Smooth muscle cell (in vitro differentiated cells): Measurements from ENCODE around the gene EYS. TPM values are rescaled to one million over a fixed set of nuclear protein-coding genes. Genes with fewer than 3 reads are reported as not detected.

ENCODE experiments used
- DNase-seq: peaks from one replicate; lab custom pipeline; 2025; ENCODE audit not compliant: unreplicated experiment; lab: John Stamatoyannopoulos, UW
- H2AFZ ChIP-seq: fragments of 200-600 bp; sonication (generic); 2 replicates; pipeline ENCODE4 v1.6.0; 2016; ENCODE audit warnings: antibody characterized with exemption, low read depth, mild to moderate bottlenecking
- H3F3A ChIP-seq: fragments of 200-600 bp; sonication (generic); 2 replicates; pipeline ENCODE4 v1.6.0; 2017; ENCODE audit warnings: antibody characterized with exemption, low read depth
- H3K27ac ChIP-seq: fragments of 200-600 bp; sonication (generic); 2 replicates; pipeline ENCODE4 v1.5.1; 2016; ENCODE audit warnings: low read depth, mild to moderate bottlenecking
- H3K27me3 ChIP-seq: fragments of 200-600 bp; sonication (generic); 2 replicates; pipeline ENCODE4 v1.6.1; 2016; ENCODE audit warnings: low read depth, mild to moderate bottlenecking
- H3K36me3 ChIP-seq: fragments of 200-600 bp; sonication (generic); 2 replicates; pipeline ENCODE4 v1.5.1; 2016; ENCODE audit warnings: low read depth
- H3K4me1 ChIP-seq: fragments of 200-600 bp; sonication (generic); 2 replicates; pipeline ENCODE4 v1.5.1; 2016; ENCODE audit warnings: low read depth
- H3K4me2 ChIP-seq: fragments of 200-600 bp; sonication (generic); 2 replicates; pipeline ENCODE4 v1.6.0; 2016; ENCODE audit warnings: mild to moderate bottlenecking
- H3K4me3 ChIP-seq: fragments of 200-600 bp; sonication (generic); 2 replicates; pipeline ENCODE4 v1.5.1; 2016; ENCODE audit warnings: mild to moderate bottlenecking
- H3K79me2 ChIP-seq: fragments of 200-600 bp; sonication (generic); 2 replicates; pipeline ENCODE4 v1.6.0; 2016; ENCODE audit warnings: low read depth, mild to moderate bottlenecking
- H3K9ac ChIP-seq: fragments of 200-600 bp; sonication (generic); 2 replicates; pipeline ENCODE4 v1.6.0; 2016; ENCODE audit warnings: low read depth
- H3K9me3 ChIP-seq: fragments of 200-600 bp; sonication (generic); replicated peaks from 2 replicates; pipeline ENCODE4 v1.5.1; 2016; ENCODE audit warnings: low read depth
- H4K20me1 ChIP-seq: fragments of 200-600 bp; sonication (generic); 2 replicates; pipeline ENCODE4 v1.6.0; 2016; ENCODE audit warnings: low read depth
- WGBS: methylation state at CpG from one replicate; pipeline ENCODE4 v1.1.7; 2016; ENCODE audit warnings: low lambda C conversion rate; 5-methylcytosine and 5-hydroxymethylcytosine counted together
- polyA plus RNA-seq: library from polyadenylated mRNA; unstranded; fragments of >200 nt; fragmentation: Nextera tagmentation; extraction: Ambion mirVana; gene quantifications from 2 replicates; pipeline ENCODE4 v1.2.1, GENCODE V29; 2016
- total RNA-seq: library from RNA; depleted of rRNA; stranded (reverse); fragments of >200 nt; gene quantifications from 2 replicates; pipeline ENCODE4 v1.2.3, GENCODE V29; 2014
- TF ChIP-seq, protein P1 (sequence below): fragments of 200-600 bp; sonication (generic); IDR thresholded peaks from 2 replicates; pipeline ENCODE4 v1.5.1; 2017; ENCODE audit warnings: borderline replicate concordance, mild to moderate bottlenecking, antibody characterized with exemption; ENCODE audit not compliant: insufficient read depth, poor library complexity, severe bottlenecking

Gene EYS
- total and polyA plus RNA-seq, 2 experiments from 2014 or later = 0.07 to 0.18 TPM

DNA sequence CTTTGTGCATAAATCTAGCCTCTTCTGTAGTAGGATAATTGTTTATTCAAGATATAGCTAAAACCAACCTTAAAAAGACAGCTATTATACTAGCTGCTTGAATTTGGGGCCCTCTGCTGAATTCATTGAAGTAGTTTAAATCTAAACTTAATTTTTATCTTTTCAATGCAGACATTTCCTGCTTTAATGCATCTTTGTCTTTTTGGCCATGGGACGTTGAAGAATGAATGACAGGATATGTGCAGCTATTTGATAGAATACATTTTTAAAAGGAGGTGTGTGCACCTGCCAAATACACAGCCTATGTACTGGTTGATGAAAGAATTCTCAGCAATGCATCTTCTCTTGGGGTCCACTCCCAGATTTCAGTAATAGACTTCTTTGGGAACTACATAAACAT is 1546.5 kb downstream of the EYS start:
- Histone ChIP-seq H3K27ac (no peak overlapping the region), H3K4me1 (no peaks in the 10 kb centered on the region), H3F3A (no peaks in the 10 kb centered on the region), H4K20me1 (no peaks in the 10 kb centered on the region), H3K4me3 (no peak overlapping the region), H3K79me2 (no peaks in the 10 kb centered on the region), H3K27me3 (no peaks in the 10 kb centered on the region), H3K36me3 (no peaks in the 10 kb centered on the region), H3K9me3 (no peaks in the 10 kb centered on the region), H2AFZ (no peak overlapping the region), H3K9ac (no peak overlapping the region), H3K4me2 (no peak overlapping the region)
- WGBS = 87% methylated on average over 1 of the region's 1 CpG
- TF ChIP-seq, protein P1, sequence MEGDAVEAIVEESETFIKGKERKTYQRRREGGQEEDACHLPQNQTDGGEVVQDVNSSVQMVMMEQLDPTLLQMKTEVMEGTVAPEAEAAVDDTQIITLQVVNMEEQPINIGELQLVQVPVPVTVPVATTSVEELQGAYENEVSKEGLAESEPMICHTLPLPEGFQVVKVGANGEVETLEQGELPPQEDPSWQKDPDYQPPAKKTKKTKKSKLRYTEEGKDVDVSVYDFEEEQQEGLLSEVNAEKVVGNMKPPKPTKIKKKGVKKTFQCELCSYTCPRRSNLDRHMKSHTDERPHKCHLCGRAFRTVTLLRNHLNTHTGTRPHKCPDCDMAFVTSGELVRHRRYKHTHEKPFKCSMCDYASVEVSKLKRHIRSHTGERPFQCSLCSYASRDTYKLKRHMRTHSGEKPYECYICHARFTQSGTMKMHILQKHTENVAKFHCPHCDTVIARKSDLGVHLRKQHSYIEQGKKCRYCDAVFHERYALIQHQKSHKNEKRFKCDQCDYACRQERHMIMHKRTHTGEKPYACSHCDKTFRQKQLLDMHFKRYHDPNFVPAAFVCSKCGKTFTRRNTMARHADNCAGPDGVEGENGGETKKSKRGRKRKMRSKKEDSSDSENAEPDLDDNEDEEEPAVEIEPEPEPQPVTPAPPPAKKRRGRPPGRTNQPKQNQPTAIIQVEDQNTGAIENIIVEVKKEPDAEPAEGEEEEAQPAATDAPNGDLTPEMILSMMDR = no peak
- no peak for DNase-seq

DNA sequence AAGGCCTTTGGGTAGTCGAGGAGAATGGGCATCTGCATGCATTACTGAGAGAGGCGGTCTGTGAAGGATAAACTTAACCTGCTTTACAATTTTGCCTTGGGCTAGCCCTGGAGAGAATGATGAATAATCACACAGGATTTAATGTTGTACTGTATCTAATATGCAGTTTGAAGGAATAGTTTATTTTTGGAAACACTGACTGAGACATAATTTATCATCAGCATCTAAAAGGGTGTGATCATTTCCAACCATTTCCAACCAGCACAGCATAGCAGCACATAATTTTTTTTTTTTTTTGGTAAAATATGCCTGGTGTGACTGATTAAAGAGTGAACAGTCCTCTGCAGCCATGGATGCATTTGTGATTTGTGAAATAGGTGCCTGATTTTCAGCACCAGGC is 1552.0 kb downstream of the EYS start:
- Histone ChIP-seq H3K4me2 (no peak overlapping the region), H2AFZ (no peak overlapping the region), H3K79me2 (no peaks in the 10 kb centered on the region), H3K4me1 (no peaks in the 10 kb centered on the region), H3K9ac (no peak overlapping the region), H3K27ac (no peak overlapping the region), H4K20me1 (no peaks in the 10 kb centered on the region), H3K36me3 (no peaks in the 10 kb centered on the region), H3K4me3 (no peak overlapping the region), H3K9me3 (no peaks in the 10 kb centered on the region), H3K27me3 (no peaks in the 10 kb centered on the region), H3F3A (no peaks in the 10 kb centered on the region)
- TF ChIP-seq, protein P1 = no peak
- WGBS = 91% methylated on average over 2 of the region's 2 CpGs
- no peak for DNase-seq

DNA sequence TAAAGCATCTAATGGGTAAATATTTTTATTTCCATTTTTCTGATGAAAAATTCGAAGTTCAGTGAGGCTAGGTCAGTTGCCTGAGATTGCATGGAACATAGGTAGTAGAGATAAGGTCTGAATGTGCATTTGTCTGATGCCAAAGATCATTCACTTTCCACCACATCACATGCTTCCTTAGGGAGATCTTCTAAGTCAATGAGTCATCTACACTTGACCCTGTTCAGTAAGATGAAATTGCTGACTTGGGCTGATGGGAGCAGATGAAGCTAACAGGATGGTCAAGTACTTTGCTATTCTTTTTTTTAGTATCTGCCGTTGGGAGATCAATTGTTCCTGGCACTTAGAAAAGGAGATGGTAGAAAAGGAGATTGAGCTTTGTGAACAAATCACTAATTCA is 1560.2 kb downstream of the EYS start:
- no peak for DNase-seq
- H2AFZ ChIP-seq = no peak overlapping the region
- H4K20me1 ChIP-seq = no peaks in the 10 kb centered on the region
- no peaks in the 10 kb centered on the region for H3K79me2 ChIP-seq
- H3K9me3 ChIP-seq = no peaks in the 10 kb centered on the region
- H3K27ac ChIP-seq = no peak overlapping the region
- H3K4me1 ChIP-seq = no peaks in the 10 kb centered on the region
- H3F3A ChIP-seq = no peaks in the 10 kb centered on the region
- no peak overlapping the region for H3K4me2 ChIP-seq
- no peaks in the 10 kb centered on the region for H3K27me3 ChIP-seq
- H3K36me3 ChIP-seq = no peaks in the 10 kb centered on the region
- WGBS = 84% methylated on average over 2 of the region's 2 CpGs
- TF ChIP-seq, protein P1 = no peak
- no peak overlapping the region for H3K9ac ChIP-seq
- H3K4me3 ChIP-seq = no peak overlapping the region

DNA sequence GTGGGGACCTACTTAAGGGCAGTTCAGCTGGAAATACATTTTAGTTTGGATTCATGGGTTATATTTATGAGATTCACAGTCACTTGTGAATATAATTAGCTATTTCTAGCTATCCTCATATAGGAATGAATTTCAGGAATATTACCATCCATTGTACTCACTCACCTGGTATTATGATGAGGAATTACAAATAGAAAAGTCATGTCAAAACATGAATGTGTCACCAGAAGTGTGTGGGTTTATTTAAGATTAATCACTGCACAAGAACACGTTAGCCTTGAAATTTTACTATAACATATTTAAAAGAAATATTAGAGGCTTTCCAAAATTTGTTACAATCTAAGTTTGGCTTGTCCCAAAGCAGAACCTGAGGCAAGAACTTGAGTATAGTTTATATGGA is 1560.9 kb downstream of the EYS start:
- Histone ChIP-seq H3K4me3 (no peak overlapping the region), H3K4me1 (no peaks in the 10 kb centered on the region), H3K9me3 (no peaks in the 10 kb centered on the region), H3K79me2 (no peaks in the 10 kb centered on the region), H3K9ac (no peak overlapping the region), H3K27me3 (no peaks in the 10 kb centered on the region), H2AFZ (no peak overlapping the region), H4K20me1 (no peaks in the 10 kb centered on the region), H3K27ac (no peak overlapping the region), H3K36me3 (no peaks in the 10 kb centered on the region), H3F3A (no peaks in the 10 kb centered on the region), H3K4me2 (no peak overlapping the region)
- no peak for DNase-seq
- WGBS = 72% methylated on average over 1 of the region's 1 CpG
- TF ChIP-seq, protein P1 = no peak
